Fibroblast of skin of back (primary cell): ENCODE results near the gene PCSK2.

Source experiments
- DNase-seq: peaks from one replicate; pipeline ENCODE4 v3.0.0-alpha.2; 2013

Gene PCSK2

DNA sequence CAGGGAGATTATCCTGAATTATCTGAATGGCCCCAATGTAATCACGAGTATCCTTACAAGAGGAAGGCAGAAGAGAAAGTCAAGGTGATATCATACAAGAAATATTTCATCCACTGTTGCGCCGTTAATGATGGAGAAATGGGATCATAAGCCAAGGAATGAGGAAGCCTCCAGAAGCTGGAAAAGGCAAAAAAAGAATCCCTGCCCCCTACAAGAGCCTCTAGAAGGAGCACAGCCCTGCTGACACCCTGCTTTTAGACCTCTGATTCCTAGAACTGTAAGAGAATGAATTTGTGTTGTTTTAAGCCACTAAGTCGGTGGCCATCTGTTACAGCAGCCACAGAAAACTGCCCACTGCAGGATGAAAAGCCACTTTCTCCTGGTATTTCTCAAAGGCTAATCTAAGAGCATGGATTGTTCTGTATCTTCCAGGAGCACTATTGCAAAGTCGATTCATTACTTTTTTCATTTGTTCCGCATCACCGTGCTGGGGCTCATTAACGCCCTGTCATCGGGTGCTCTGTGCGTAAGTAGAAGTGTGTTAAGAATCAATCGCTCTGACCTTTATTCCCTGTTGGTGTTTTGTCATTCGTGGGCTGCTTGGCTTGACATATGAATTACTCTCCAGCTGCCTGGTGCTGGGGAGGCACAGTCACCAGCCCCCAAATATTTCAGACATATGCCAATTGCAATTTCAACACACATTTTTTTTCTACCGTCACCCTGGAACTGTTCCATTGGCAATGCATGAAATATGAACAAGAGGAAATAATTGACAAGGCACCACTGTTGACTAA is 117.0 kb downstream of the PCSK2 start:
- peak; percentile 81 for DNase-seq

DNA sequence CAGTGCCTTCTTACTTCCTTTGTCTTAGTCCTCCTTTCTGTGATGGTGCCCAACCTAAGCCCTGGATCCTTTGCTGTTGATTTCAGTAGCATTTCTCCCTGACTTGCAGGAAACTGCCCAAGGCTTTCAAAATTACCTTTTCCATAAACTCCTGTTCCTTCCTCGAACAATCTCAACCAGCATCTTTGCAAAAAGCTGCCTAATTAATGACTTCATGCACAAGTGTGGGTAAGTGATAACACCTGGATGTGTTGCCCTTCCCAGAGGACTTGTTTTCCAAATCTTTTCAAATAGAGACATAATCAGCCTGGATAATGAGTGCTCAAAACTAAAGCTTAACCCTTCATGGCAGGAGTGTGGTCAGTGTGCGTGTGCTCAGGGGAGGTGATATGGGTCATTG is 118.0 kb downstream of the PCSK2 start:
- no peak for DNase-seq

DNA sequence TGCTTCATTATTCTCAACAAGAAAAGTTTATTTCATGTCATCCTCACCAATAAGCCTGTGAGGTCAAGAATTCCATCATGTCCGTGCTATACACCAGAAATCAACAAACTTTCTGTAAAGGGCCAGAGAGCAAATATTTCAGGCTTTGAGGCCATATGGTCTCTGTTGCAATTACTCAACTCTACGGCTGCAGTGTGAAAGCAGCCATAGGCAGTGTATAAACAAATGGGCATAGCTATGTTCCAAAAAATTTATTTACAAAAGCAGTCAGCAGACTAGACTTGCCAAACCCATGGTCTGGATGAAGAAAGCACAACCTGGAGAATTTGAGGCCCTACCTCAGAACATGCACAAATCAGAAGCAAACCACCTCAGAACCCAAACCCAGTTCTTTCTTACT is 118.5 kb downstream of the PCSK2 start:
- no peak for DNase-seq

DNA sequence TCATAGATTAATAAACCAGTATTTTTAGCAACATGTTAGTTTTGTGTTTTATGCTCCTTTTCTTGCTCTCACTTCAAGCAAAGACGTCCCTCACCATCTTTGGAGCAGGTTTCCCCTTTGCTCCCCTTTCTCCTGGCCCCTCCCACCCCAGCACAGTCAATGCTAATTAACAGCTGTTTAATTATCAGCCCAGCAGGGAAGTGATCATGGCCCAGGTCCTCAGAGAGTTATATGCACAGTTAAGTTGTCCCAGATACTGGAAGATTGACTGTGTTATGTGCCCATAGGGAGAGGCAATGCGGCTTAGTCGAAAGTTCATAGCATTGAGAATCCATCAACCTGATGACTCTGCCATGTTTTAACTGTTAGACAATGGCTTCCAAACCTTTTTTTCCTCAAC is 123.5 kb downstream of the PCSK2 start:
- no peak for DNase-seq

DNA sequence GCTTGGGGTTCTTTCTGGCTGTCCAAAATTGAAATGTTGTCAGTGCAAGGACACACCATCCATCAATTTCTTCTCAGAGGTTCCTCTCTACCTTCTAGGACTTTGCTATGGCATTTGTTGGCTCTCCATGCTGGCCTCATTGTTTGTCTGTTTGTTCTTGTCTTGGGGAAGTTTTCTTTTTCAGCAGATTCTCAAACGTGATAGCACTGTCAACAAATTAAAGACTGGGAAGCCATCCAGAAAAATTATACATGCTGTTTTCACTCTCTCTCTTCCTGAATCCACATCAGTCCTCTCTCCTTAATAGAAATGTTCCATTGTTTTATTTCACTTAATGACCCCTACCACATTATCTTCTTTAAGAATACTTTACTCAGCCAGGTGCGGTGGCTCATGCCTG is 130.4 kb downstream of the PCSK2 start:
- no peak for DNase-seq

DNA sequence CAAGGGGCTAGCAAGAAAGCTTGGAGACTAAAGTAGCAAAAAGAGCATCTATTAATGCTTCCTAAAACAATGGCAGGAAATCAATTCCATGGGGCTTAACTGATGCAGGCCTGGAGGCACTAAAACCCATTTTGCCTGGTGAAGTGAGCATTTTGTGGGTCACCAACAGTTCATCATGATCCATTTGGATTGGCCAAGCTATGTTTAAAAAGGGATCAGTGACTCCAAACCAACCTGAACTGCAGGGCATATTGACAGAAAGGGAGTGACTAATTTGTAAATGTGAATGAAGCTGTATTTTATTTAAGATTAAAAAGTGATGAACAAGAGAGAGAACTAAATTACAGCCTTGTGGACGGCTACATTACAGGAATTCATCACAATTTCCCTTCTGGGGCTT is 132.0 kb downstream of the PCSK2 start:
- no peak for DNase-seq

DNA sequence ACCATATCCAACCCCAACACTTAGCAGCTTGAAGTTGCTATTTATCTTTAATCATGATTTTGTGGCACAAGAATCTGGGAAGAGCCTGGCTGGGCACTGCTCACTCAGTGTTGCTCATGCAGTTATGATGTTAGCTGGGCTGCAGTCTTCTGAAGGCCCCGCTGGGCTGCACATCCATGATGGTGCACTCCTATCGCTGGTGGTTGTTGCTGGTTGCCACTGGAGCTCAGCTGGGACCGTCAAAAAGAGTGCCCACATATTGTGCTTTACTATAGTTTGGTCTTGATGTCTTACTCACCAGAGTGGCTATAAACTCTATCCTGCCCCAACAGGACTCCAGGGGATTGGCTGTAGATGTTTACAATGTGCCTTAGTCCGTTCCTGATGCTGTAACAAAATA is 137.8 kb downstream of the PCSK2 start:
- no peak for DNase-seq

DNA sequence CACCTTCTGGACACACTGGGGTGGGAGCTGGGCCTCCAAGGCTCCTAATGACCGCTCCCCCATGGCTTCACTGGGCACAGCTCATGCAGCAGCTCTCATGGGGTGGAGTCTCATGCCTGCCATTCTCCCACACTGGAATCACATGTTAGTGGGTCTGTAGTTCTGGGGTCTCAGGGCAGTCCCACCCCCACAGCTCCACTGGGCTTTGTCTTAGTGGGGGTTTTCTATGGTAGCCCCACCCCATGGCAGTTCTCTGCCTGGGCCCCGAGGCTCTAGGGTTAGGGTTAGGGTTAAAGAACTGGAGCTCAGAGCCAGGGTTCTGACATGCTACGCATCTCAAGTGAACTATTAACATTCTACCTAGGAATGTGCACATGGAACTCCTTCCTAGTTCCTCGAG is 139.0 kb downstream of the PCSK2 start:
- no peak for DNase-seq

DNA sequence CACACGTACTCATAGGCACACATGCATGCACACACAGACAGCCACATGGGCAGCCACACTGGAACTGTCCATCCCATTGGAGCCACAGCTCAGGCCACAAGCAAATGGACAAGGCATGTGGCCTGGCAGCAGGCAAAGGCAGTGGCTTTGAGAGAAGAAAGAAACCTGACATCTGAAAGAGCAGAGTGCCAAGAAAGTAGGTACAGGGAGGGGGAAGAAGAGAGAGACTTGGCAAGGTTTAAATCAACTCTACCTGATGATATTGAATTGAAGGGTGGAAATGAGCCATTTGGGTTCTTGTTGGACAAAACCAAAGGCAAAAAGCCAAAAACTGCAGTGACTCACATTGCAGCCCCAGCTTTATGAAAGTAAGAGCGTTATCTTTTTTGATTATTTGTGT is 142.7 kb downstream of the PCSK2 start:
- DNase-seq: no peak

DNA sequence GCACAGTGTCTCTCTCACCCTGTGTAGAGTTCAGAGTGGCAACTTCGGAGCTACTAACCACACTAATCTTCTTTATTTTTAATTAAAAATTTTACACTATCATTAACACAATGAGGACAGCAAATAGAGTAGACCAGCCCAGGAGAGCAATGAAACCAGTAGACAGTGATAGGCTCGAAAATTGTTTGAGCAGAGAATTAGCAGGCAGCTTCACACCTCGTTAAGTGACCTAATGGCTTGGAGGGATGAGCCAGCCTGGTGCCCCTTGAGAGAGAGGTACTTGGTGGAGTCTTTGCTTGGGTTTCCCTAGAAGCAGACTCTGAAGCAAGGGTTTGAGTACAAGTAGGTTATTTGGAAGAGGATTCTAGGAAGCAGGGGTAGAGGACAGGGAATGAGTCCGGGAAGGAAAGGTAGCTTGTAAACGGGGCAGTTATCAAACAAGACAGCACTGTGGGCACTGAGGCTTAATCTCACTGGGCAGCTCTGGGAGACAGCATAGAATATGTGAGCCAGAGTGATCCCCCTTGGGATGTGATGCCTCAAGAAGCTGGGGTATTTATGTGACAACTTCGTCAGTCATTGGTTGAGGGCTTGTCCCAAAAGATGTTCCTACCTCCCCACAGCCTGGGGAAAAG is 146.1 kb downstream of the PCSK2 start:
- DNase-seq: no peak

DNA sequence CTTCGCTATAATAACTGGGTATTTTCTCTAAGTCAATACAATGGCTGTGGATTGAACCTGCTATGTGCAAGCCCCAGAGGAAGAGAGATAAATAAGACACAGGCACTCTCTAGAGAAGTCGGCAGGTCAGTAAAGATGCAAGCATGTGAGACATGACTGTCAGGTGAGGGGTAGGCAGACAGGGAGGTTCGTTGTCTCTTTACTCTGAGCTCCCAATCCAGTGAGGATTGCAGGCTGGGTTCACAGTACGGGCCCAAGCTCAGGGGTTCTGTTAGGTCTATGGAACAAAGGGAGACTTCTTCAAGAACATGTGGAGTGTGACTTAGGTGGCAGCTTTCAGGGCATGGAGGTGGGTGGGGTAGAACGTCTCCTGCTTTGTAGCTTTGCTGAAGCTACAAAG is 147.2 kb downstream of the PCSK2 start:
- no peak for DNase-seq

DNA sequence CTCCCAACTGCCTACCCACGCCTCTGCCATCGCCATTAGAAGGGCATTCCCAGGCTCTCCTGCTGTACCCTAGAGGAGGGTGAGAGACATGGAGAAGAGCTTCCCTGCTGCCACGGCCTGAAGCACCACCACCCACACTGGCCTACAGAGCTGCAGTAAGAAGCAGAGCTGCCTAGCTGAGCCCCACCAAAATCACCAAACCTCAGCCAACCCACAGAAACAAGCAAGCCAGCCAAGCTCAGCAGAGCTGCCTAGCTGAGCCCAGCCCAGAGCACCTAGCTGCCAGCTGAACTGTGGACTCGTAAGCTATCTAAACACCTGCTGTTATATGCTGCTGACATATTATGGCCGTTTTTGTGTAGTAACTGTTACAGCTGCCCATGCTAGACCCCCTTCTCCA is 149.2 kb downstream of the PCSK2 start:
- DNase-seq: no peak

DNA sequence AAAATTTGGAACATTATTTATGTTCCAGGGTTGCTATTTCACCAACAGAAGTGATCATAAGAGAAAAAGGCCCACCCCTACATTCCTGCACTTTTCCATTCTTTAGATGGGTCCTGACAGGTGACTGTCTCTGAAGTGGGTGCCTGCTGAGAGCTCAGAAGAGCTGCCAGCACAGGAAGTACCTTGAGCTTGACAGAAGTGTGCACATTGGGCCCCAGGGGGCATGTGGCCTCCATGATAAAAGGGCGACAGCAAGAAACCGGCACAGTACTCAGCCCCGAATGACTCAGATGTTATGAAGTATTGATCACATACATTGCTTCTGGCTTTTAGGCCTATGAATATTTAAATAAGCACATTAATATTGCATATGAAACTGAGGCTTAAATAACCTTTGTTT is 150.4 kb downstream of the PCSK2 start:
- no peak for DNase-seq

DNA sequence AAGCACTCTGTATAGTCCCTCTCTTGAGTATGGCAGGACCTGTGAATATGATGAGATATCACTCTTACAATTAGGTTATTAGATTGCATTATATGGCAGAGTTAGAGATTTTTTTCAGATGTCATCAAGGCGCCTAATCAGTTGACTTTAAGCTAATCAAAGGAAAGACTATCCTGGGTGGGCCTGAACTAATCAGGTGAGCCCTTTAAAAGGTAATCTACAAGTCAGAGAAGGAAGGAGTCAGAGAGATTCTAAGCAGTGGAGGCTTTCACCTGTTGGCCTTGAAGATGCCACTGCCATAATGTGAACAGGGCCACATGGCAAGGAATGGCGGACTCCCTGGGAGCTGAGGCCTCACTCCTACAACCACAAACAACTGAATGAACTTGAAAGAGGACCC is 152.8 kb downstream of the PCSK2 start:
- no peak for DNase-seq

DNA sequence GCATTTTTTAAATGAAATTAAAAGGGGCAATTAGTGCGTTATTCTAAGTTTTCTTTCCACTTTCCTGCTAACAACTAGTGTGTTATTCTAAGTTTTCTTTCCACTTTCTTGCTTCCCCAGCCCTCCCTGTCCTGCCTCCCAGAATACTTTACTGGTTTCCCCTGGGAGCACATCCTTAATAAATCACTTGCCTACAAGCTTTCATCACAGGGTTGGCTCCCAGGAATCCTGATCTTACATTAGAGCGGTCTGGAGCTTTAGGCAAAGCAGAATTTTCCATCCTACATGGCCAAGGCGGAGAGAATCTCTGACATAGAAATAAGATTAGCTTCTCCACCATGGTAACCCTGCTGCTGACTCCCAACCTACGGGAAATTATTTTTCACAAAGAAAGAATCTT is 154.0 kb downstream of the PCSK2 start:
- peak; percentile 2 for DNase-seq

DNA sequence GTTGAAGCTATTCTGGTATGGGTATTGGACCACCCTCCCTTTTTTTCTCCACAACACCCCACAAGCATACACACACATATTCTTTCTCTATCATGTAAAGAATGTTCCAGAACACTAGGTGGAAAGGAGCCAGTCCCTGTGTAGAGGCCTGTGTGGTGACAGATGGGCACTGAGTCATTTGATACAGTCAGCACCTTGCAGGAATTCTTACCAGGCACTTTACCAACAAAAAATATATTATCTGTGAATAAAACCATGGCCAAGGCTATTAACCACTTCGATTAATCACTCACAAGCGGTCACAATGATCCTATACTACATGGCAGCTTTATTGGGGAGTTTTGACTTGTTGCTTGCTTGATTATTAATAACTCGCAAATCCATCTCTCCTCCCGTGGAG is 154.9 kb downstream of the PCSK2 start:
- DNase-seq: no peak

DNA sequence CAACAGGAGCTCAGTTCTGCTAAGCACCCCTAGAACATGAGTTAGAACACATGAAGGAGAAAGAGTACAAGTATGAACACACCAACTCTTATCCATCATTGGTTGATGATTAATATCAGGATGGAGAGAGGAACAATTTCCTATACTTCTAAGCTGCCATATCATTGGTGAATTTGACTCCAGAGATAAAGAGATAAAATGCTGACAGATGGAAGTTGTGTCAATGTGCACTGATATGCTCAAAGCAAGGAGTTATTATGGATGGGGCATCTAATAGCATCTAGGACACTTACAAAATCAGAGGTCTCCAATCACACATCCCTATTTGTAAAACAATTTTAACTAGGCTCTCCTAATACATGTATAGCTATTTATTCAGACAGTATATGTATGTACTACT is 159.0 kb downstream of the PCSK2 start:
- no peak for DNase-seq

DNA sequence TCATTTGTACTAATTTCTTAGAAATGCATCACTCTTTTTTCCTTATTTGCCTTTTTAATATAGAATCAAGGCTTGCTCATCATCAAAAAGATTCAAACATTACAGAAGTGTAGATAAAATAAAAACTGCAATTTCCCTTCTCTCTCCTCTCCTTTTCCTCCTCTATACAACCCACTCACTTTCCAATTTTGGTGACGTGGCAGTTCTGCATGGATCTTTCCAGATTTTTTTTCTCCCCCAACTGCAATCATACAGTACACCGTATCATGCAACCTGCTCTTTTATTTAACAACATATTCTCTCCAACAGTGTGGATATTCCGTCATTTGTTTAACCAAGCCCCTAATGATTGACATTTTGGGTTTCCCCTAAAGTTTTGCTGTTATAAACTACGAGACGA is 163.8 kb downstream of the PCSK2 start:
- no peak for DNase-seq

DNA sequence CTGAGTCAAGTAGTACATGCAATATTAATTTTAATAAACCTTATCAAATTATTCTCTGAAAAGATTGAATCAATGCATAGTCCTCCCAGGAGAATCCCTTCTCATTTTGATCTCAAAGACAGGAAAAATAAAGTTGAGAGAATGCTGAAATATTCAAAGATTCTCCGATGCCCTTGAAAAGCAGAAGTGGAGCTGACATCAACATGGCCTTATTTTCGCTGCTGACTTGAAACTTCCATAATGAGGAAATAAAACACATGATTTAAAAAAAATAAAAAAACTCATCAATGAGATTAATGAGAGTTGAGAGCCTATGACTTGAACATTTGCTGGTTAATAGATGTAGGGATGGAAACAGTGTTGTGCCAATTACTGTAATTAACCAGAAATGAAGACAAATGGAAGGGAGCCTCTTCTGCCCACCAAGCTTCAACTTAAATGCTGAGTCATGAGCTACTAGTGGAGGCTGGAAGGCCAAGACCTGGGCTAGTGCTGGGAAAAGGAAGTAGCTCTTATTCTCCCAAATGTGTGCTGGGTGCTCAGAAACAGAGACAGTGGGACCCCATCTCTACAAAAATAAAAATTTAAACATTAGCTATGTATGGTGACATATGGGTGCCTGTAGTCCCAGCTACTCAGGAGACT is 164.4 kb downstream of the PCSK2 start:
- DNase-seq: no peak

DNA sequence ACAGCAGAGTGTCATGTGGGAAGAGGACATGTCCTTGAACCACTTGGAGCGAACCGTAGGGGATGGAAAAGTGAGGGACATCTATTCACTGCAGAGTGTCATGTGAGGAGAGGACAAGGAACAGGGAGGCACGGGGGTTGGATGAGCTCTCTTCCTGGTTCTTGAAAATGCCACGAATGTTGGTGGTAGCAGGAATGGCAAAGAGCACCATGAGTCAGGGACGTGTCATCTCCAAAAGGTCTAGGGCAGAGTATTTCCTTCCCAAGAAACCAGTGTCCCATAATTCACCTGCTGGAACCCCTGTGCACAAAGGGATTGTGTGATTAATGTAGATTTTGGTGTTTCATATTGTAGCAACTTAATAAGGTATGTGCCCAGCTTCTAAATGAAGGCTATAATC is 167.6 kb downstream of the PCSK2 start:
- peak; percentile 2 for DNase-seq

DNA sequence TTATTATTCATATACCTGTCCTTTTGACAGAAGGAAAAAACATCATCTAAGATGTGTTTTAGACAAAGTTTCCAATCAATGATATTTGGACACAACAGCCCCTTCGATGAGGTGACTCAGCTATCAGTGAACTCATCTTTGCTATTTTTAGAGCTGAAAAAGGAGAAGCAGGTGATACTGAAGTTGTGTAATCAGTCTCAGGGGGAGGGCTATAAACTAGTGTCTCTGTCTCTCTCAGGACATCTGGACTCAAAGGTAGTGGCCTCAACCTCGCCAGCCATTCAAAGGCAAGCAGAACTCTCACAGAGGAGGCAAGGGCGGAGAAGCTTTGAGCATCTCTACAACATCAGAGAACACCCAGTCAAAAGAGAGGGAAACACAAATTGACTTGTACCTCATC is 168.9 kb downstream of the PCSK2 start:
- no peak for DNase-seq

DNA sequence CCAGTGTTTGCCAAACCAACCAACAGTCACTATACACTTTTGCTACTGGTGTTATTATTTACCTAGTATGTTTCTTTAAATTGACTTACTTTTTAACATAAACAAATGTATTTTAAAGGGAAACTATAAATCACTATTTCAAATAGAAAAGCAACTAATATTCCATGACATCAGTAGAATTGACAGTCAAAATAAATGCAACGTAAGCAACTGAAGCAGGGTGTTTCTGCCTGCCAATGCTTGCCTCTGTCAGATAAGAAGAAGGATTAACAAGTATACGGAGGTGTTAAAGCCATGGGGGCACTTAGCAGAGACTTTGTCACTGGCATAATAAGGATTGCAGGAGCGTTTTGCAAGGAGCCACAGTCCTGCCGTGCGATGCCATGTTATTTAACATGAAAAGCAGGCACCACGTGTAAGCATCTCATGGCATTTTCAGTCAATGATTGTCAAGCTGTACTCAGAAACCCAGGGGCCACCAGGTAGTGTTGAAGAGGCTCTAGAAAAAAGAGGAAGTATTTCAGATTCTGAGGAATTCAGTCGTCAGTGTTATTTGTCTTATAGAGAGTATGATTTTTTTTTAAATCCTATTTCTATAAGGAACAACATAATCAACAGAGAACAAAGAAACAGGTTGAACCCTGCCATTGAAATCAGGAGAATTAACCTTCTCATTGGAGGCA is 172.6 kb downstream of the PCSK2 start:
- DNase-seq: no peak

DNA sequence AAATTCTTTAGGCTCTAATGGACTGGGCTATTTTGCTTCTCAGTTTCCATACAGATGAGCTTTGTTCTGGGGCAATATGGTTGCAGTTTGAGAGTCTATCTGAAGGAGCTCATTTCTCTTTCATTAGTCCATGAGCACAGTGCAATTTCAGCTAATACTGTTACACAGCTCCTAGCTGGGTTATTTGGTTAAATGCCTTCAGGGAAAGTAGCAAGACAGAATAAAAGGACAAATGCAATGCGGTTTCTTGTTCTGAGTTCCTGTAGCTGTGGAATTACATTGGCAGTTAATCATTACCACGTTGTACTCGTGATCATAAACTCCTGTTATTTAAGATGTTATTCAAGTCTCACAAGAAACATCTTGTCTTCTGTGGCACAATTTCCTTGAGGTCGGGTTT is 176.6 kb downstream of the PCSK2 start:
- no peak for DNase-seq
